GM12874 (cell line): ENCODE results near the gene CUZD1.

Source experiments
- TF ChIP-seq, protein P1 (sequence below): IDR thresholded peaks from 2 replicates; pipeline ENCODE4 v1.5.1; 2011; ENCODE audit warnings: low read depth, mild to moderate bottlenecking, control low read depth, low read length, moderate library complexity; ENCODE audit not compliant: insufficient read depth

Gene CUZD1

DNA sequence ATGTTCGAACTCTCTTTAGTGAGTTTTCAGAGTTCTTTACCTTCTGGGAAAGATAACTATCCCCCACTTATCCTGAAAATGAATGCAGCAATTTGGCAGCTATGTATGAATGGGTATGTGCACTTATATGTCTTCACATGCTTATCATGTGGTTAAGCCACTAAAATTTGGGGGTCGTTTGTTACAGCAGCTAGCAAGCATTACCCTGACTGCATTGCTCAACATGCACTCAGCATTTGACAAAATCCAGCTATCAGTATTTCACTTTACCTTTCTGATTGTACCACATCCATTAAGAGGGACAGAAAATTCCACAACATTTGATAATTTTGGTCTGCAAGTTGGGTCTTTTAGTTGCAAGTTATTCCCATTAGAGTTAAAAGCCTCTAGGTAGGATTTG is 9.7 kb downstream of the CUZD1 start:
- TF ChIP-seq, protein P1, sequence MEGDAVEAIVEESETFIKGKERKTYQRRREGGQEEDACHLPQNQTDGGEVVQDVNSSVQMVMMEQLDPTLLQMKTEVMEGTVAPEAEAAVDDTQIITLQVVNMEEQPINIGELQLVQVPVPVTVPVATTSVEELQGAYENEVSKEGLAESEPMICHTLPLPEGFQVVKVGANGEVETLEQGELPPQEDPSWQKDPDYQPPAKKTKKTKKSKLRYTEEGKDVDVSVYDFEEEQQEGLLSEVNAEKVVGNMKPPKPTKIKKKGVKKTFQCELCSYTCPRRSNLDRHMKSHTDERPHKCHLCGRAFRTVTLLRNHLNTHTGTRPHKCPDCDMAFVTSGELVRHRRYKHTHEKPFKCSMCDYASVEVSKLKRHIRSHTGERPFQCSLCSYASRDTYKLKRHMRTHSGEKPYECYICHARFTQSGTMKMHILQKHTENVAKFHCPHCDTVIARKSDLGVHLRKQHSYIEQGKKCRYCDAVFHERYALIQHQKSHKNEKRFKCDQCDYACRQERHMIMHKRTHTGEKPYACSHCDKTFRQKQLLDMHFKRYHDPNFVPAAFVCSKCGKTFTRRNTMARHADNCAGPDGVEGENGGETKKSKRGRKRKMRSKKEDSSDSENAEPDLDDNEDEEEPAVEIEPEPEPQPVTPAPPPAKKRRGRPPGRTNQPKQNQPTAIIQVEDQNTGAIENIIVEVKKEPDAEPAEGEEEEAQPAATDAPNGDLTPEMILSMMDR: no peak

DNA sequence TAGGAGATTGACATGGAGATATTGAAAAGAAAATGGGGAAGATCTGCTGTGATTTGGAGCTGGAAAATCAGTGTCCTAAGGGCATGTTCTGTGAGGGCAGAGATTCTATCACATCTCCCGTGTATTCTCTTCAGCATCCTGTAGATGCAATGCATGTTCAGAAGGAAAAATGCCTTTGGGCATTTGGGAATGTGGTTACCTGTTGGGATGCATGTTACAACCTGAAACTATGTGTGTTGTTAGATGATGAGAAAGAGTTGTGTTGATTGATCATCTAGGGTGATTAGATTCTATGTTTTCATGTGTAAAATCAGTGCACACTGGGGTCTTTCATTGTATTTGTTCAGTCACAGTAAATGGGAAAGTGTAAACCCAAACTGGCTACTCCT is 14.7 kb downstream of the CUZD1 start:
- TF ChIP-seq, protein P1: no peak

DNA sequence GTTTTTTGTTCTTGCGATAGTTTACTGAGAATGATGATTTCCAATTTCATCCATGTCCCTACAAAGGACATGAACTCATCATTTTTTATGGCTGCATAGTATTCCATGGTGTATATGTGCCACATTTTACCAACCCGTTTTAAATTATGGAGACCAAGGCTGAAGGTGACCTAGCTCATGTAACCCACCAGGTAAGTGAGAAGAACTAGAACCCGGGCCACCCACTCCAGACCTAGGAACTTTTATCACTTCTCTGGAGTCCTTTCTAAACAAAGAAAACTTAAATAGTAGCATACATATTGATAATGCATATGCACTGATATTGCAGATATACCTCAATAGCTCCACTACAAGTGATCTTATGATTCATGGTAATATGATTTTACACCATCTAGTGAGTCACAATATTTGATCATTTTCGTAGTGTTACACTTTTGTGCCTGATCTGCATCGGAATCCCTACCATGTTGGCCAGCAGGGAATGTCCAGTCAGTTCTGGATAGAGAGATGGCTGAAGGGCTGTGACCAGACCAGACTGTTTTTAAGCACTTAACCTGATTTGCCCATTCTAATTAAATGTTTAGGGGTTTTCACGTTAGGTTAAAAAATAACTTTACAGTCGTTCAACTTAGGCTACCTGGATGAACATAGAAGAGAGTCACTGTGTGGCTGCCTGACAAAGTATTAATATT is 15.2 kb downstream of the CUZD1 start:
- TF ChIP-seq, protein P1: no peak

DNA sequence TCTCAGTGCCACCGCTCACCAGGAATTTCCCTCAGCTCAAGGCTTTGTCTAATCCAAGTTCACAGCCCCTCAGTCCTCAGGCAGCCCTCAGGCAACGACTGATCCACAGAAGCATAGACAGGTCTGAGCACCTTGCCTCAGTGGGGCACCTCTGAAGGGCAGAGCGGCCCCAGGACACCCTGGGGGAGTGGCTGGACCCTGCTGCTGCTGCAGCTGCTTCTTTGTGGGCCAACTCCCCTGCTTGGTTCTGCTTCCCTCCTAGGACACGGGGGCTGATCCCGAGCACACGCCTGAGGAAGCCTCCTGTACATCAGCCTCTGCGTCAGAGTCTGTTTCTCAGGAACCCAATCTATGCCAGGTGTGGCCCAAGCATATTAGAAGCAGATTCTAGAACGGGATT is 16.2 kb downstream of the CUZD1 start:
- TF ChIP-seq, protein P1: no peak

DNA sequence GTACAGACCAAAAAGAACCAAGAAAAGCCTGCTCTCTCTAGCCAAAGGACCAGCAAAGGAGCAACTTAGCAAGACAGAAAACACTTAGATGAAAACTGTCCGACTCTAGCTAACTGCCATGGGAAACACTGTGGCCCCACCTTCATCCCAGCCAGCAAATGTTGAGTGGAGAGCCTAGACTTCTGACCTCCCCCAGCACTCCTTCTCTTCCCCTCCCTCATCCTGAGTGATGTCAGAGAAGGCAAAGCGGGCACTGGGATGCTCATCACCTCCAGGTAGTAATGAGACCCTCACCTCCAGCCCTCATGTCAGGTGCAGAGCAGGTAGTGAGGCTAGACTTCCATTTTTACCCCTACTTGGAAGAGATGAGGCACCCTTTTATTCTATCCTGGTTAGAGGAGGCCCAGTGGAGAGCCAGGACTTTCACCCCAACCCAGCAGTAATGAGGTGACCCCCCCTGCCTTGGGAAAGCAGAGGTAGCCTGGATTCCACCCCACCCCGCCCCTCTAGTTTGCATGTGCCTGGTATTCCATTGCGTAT is 16.9 kb downstream of the CUZD1 start:
- TF ChIP-seq, protein P1: no peak

DNA sequence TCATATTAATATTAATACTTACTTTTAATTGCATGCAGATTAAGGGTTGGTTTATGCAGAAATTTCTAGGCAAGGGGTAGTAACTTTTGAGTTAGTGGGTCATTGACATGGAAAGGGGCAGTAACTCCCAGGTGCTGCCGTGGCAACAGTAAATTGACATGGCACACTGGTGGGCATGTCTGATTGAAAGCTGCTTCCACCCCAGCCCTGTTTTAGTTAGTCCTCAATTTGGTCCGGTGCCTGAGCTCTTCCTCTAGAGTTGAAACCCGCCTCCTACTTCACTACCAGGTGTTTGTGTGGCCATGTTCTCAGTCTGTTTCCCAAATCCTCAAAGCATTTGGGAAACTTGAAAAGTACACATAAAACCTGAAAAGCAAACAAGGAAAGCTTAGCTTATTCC is 18.4 kb downstream of the CUZD1 start:
- TF ChIP-seq, protein P1: no peak

DNA sequence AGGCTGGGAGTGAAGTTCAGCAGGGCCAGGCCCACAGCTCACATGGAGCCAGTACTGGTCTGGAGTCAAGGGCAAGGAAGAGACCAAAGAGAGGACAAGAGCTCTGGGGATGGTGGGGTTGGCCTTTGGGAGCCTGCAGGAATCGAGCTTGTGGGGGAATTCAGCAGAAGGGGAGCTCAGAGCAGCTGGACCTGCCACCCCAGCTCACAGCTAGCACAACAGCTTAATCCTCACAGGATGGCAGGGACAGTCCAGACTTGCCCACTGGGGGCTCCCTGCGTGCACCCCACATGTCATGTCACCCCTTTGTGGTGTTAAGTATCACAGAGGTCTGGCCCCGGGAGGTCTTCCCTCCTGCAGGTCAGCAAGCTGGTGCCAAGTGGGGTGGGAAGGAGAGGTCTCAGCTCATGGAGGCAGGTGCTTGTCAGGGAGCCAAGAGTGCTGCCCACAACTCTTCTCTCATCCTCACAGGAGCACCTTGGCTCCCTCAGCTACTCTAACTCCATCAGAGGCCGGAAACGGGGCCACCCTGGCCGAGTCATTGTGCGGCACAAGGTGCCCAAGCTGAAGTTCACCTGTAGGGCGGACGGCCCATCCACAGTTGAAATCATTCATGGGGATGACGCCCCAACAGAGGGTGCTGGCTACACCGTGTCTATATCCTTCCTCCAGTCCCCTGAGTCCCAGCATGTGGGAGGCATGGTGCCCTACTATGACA is 22.5 kb downstream of the CUZD1 start:
- TF ChIP-seq, protein P1: no peak
